Esophagus squamous epithelium (tissue), 4 donors: ENCODE results near the gene CREBRF.

ENCODE experiments used
- CTCF ChIP-seq, 6 experiments: fragments of 450-650 bp in 4 of 6; fragments of 200-600 bp in 2 of 6; sonication (generic) in 2 of 6; IDR thresholded peaks; one replicate each; pipeline ENCODE4 v1.5.1; 2016 to 2019; ENCODE audit warnings: antibody characterized with exemption in 6 of 6, mild to moderate bottlenecking in 4 of 6, moderate library complexity in 4 of 6
- POLR2A ChIP-seq, 4 donors: fragments of 450-650 bp; IDR thresholded peaks; one replicate each; pipeline ENCODE4 v1.6.1; 2017; ENCODE audit warnings: antibody characterized with exemption in 4 of 4, mild to moderate bottlenecking in 4 of 4, moderate library complexity in 3 of 4

- TF ChIP-seq CTCF (IDR thresholded peaks at IDR 0.05) (no peak), POLR2A (IDR thresholded peaks at IDR 0.05) (no peak)
Observed at GRCh38 chr5:173053041-173053440, 3.1 kb upstream of the CREBRF start.
